Amygdala (tissue), 56 donors: ENCODE data around the gene ADIPOQ.
"Not testable (repeated sequence)": the region's sequence is repeated elsewhere in the genome, so short reads cannot be mapped to it uniquely, and the experiment has no call there.

ENCODE experiments used
- DNase-seq, 56 donors: peaks; one replicate each; lab custom pipeline; 2025; lab: John Stamatoyannopoulos, UW

The ADIPOQ gene

GRCh38 chr3:186869253-186870100 is 27.0 kb downstream of the ADIPOQ start:
- DNase-seq: no peak

- no peak for DNase-seq
Observed at GRCh38 chr3:186870421-186871201, 28.1 kb downstream of the ADIPOQ start.

GRCh38 chr3:186871403-186871924 is 29.0 kb downstream of the ADIPOQ start:
- no peak for DNase-seq

- DNase-seq: not testable (repeated sequence)
Observed at GRCh38 chr3:186873796-186874195, 31.3 kb downstream of the ADIPOQ start.

GRCh38 chr3:186874216-186874615 is 31.7 kb downstream of the ADIPOQ start:
- not testable (repeated sequence) for DNase-seq

- DNase-seq: not testable (repeated sequence)
Observed at GRCh38 chr3:186874841-186875240, 32.3 kb downstream of the ADIPOQ start.

- no peak for DNase-seq
Observed at GRCh38 chr3:186875708-186876107, 33.2 kb downstream of the ADIPOQ start.

GRCh38 chr3:186879781-186880180 is 37.3 kb downstream of the ADIPOQ start:
- DNase-seq: no peak

GRCh38 chr3:186880406-186880805 is 37.9 kb downstream of the ADIPOQ start:
- no peak for DNase-seq

GRCh38 chr3:186882150-186882524 is 39.6 kb downstream of the ADIPOQ start:
- no peak for DNase-seq

GRCh38 chr3:186882881-186883685 is 40.6 kb downstream of the ADIPOQ start:
- DNase-seq: no peak

GRCh38 chr3:186883686-186884058 is 41.2 kb downstream of the ADIPOQ start:
- DNase-seq: no peak

- not testable (repeated sequence) for DNase-seq
Observed at GRCh38 chr3:186884868-186885267, 42.4 kb downstream of the ADIPOQ start.

GRCh38 chr3:186886202-186886981 is 43.9 kb downstream of the ADIPOQ start:
- DNase-seq: no peak

- not testable (repeated sequence) for DNase-seq
Observed at GRCh38 chr3:186887507-186887938, 45.0 kb downstream of the ADIPOQ start.

- DNase-seq: no peak
Observed at GRCh38 chr3:186888569-186888968, 46.1 kb downstream of the ADIPOQ start.

- DNase-seq: not testable (repeated sequence)
Observed at GRCh38 chr3:186889698-186890097, 47.2 kb downstream of the ADIPOQ start.

GRCh38 chr3:186890911-186891310 is 48.4 kb downstream of the ADIPOQ start:
- no peak for DNase-seq

GRCh38 chr3:186893071-186893470 is 50.6 kb downstream of the ADIPOQ start:
- DNase-seq: not testable (repeated sequence)

- no peak for DNase-seq
Observed at GRCh38 chr3:186895406-186895805, 52.9 kb downstream of the ADIPOQ start.
